Measurements from ENCODE around the gene UBE3B. TPM values are rescaled to one million over a fixed set of nuclear protein-coding genes. Genes with fewer than 3 reads are reported as not detected.

UBE3B gene
- total RNA-seq, 1 experiment from 2014 or later, result 38.6 TPM

DNA sequence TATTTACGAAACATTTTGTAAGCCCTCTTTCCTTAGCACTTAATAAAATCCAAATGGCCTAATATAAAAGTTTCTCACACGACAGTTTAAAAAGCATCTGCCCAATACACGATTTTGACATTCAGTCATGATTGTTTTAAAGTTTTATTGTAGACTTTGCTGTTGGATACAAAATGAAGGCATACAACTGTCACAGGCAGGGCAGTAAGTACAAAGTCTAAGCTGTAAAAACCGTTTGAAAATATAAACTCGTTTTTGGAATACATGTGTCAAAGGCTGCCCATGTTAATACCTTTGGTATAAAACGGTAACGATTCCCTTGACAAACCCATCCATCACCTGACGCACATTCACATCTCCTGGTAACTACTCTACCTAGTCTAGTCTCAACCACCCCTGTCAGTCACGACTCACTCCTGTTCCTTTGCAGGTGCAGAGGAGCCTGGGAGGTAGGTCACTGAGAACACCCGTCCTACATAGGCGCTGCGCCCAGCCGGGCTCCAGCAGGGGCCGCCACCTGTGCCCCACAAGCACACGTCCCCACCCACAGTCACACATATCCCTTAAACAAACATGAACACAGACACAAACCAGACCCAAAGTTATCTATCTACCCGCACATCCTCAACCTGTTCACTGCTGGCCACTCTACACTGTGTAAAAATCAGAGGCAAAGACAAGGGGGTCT, 27.4 kb upstream of the UBE3B start:
- no peaks in the 10 kb centered on the region for H3K9me3 Mint-ChIP-seq (ENCODE audit: unreplicated experiment)
- H3K4me1 Mint-ChIP-seq (ENCODE audit: insufficient read depth, unreplicated experiment), result no peaks in the 10 kb centered on the region
- no peak overlapping the region for H3K4me3 Mint-ChIP-seq (ENCODE audit: unreplicated experiment)
- intact Hi-C loops (cut with micrococcal nuclease), result no loop called here
- TF ChIP-seq, protein P1, sequence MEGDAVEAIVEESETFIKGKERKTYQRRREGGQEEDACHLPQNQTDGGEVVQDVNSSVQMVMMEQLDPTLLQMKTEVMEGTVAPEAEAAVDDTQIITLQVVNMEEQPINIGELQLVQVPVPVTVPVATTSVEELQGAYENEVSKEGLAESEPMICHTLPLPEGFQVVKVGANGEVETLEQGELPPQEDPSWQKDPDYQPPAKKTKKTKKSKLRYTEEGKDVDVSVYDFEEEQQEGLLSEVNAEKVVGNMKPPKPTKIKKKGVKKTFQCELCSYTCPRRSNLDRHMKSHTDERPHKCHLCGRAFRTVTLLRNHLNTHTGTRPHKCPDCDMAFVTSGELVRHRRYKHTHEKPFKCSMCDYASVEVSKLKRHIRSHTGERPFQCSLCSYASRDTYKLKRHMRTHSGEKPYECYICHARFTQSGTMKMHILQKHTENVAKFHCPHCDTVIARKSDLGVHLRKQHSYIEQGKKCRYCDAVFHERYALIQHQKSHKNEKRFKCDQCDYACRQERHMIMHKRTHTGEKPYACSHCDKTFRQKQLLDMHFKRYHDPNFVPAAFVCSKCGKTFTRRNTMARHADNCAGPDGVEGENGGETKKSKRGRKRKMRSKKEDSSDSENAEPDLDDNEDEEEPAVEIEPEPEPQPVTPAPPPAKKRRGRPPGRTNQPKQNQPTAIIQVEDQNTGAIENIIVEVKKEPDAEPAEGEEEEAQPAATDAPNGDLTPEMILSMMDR (IDR thresholded peaks at IDR 0.05; ENCODE audit: unreplicated experiment), result no peak
- CTCF ChIA-PET, result interaction anchor here (1.1 to 3.3 kb wide), 4 partner anchors 13 to 17 kb away, joined by 3 to 22 read pairs (median 4); no protein-coding TSS in a partner anchor
- no peak for DNase-seq (ENCODE audit: unreplicated experiment)
- TSS peak; percentile 20 for BruUV-seq (replicated peaks)
- no peaks in the 10 kb centered on the region for H3K27me3 Mint-ChIP-seq (ENCODE audit: insufficient read depth, unreplicated experiment)
- H3K36me3 Mint-ChIP-seq (ENCODE audit: insufficient read depth, unreplicated experiment), result peaks cover 64% of the 10 kb centered on the region
- POLR2A ChIA-PET, result interaction anchor here (0.6 to 1.2 kb wide), 3 partner anchors 10 to 21 kb away, joined by 3 to 4 read pairs (median 3); no protein-coding TSS in a partner anchor
- H3K27ac Mint-ChIP-seq (ENCODE audit: low read depth, unreplicated experiment), result no peak overlapping the region

DNA sequence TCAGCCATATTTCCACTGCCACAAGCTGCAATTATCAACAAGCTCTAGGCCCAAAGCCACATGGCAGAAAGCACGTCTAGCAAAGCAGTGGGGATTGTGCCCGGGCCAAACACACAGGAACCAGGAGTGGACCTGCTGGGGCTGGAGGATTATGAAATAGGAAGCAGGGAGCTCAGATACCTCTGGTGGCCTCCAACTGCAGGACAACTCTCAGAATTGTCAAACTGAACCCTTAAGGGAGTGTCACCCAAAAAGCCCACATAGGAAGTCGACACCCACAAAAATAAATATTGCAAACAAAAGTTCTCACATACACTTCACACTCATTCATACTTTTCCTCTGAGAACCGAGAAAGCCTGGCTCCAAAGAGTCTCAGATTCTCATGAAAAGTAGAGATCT, 26.5 kb upstream of the UBE3B start:
- CTCF ChIA-PET, result interaction anchor here (0.6 to 1.4 kb wide), 3 partner anchors 14 to 347 kb away, joined by 3 to 4 read pairs (median 4); no protein-coding TSS in a partner anchor
- intact Hi-C loops (cut with micrococcal nuclease), result no loop called here
- TF ChIP-seq, protein P1 (IDR thresholded peaks at IDR 0.05; ENCODE audit: unreplicated experiment), result no peak
- Mint-ChIP-seq H3K27ac (ENCODE audit: low read depth, unreplicated experiment) (peak overlapping the region; percentile 29), H3K4me1 (ENCODE audit: insufficient read depth, unreplicated experiment) (peaks cover 7% of the 10 kb centered on the region), H3K4me3 (ENCODE audit: unreplicated experiment) (no peak overlapping the region), H3K36me3 (ENCODE audit: insufficient read depth, unreplicated experiment) (peaks cover 64% of the 10 kb centered on the region), H3K9me3 (ENCODE audit: unreplicated experiment) (no peaks in the 10 kb centered on the region), H3K27me3 (ENCODE audit: insufficient read depth, unreplicated experiment) (no peaks in the 10 kb centered on the region)
- POLR2A ChIA-PET, result no interaction called here
- no peak for DNase-seq (ENCODE audit: unreplicated experiment)
- BruUV-seq (replicated peaks), result no TSS peak

DNA sequence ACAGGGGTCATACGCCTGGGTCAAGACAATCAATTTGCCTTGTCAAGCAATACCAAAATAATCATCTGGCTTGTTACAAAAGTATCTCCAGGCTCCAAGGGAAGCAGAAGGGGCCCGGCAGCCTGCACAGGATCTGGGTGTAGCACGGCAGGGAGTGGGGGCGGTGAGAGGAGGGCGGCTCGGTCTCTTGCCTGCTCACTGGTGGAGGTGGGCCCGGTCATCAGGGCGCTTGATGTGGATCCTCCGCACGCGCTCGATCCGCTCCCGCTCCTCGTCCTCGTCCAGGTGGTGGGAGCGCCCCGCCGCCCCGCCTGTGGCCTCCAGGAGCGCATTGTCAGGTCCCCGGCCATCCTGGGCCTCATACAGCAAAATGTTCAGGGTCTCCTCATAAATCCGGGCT, 26.0 kb upstream of the UBE3B start:
- no peaks in the 10 kb centered on the region for H3K9me3 Mint-ChIP-seq (ENCODE audit: unreplicated experiment)
- no TSS peak for BruUV-seq (replicated peaks)
- H3K36me3 Mint-ChIP-seq (ENCODE audit: insufficient read depth, unreplicated experiment), result peaks cover 65% of the 10 kb centered on the region
- ChIA-PET POLR2A (no interaction called here), CTCF (interaction anchor here (1.1 to 1.4 kb wide), 2 partner anchors 14 to 18 kb away, joined by 3 to 4 read pairs; no protein-coding TSS in a partner anchor)
- peaks cover 11% of the 10 kb centered on the region for H3K4me1 Mint-ChIP-seq (ENCODE audit: insufficient read depth, unreplicated experiment)
- no peaks in the 10 kb centered on the region for H3K27me3 Mint-ChIP-seq (ENCODE audit: insufficient read depth, unreplicated experiment)
- H3K27ac Mint-ChIP-seq (ENCODE audit: low read depth, unreplicated experiment), result peak overlapping the region; percentile 29
- no peak overlapping the region for H3K4me3 Mint-ChIP-seq (ENCODE audit: unreplicated experiment)
- intact Hi-C loops (cut with micrococcal nuclease), result no loop called here
- no peak for DNase-seq (ENCODE audit: unreplicated experiment)
- TF ChIP-seq, protein P1 (IDR thresholded peaks at IDR 0.05; ENCODE audit: unreplicated experiment), result no peak

DNA sequence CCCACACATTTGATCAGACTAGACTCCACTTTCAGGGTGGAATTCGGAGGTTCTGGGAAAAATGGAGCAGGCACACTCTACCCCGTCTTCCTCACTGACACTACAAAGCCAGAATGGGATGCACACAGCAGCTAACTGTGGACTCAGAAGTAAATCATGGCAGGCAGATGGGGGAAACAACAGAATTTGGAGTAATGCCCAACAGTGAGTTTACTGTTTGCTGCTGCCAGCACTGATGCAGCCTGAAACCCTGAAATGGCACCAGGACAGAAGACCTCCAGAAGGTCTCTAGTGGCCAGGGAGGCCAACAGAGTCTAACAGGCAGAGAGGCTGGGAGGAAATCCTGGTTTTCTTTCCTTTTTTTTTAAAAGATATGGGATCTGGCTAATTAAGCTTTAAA, 24.9 kb upstream of the UBE3B start:
- DNase-seq (ENCODE audit: unreplicated experiment), result no peak
- Mint-ChIP-seq H3K27ac (ENCODE audit: low read depth, unreplicated experiment) (no peak overlapping the region), H3K4me1 (ENCODE audit: insufficient read depth, unreplicated experiment) (peaks cover 11% of the 10 kb centered on the region), H3K9me3 (ENCODE audit: unreplicated experiment) (no peaks in the 10 kb centered on the region), H3K27me3 (ENCODE audit: insufficient read depth, unreplicated experiment) (no peaks in the 10 kb centered on the region), H3K4me3 (ENCODE audit: unreplicated experiment) (no peak overlapping the region), H3K36me3 (ENCODE audit: insufficient read depth, unreplicated experiment) (peaks cover 76% of the 10 kb centered on the region)
- no TSS peak for BruUV-seq (replicated peaks)
- intact Hi-C loops (cut with micrococcal nuclease), result no loop called here
- CTCF ChIA-PET, result interaction anchor here (0.7 to 0.8 kb wide), 3 partner anchors 10 to 102 kb away, joined by 3 to 6 read pairs (median 4); no protein-coding TSS in a partner anchor
- TF ChIP-seq, protein P1 (IDR thresholded peaks at IDR 0.05; ENCODE audit: unreplicated experiment), result no peak
- POLR2A ChIA-PET, result interaction anchor here (1.2 to 1.9 kb wide), 2 partner anchors 10 to 25 kb away, joined by 3 to 7 read pairs; partner anchors contain the start of genes KCTD10 and UBE3B

All from MCF 10A (cell line).